H1 (cell line): ENCODE data around the gene CASK. TPM values are rescaled to one million over a fixed set of nuclear protein-coding genes. Genes with fewer than 3 reads are reported as not detected.

ENCODE experiments used
- BRCA1 ChIP-seq: IDR thresholded peaks from 2 replicates; pipeline ENCODE4 v1.6.1; 2012; ENCODE audit warnings: low read depth, low read length, improper control_type of control experiment
- GABPA ChIP-seq: IDR thresholded peaks from 2 replicates; pipeline ENCODE4 v1.6.1; 2011; ENCODE audit warnings: mild to moderate bottlenecking, low read length, moderate library complexity, borderline replicate concordance; ENCODE audit not compliant: insufficient read depth
- NANOG ChIP-seq: IDR thresholded peaks from 2 replicates; pipeline ENCODE4 v1.6.1; 2011; ENCODE audit warnings: low read length, low read depth, mild to moderate bottlenecking, inconsistent platforms; ENCODE audit not compliant: insufficient read depth, poor library complexity, severe bottlenecking
- NRF1 ChIP-seq: IDR thresholded peaks from 2 replicates; pipeline ENCODE4 v1.6.1; 2011; ENCODE audit warnings: mild to moderate bottlenecking, low read depth, low read length, improper control_type of control experiment
- SIN3A ChIP-seq, 2 experiments: IDR thresholded peaks in 1 of 2; conservative IDR thresholded peaks in 1 of 2; 2 replicates each; pipeline ENCODE4 v1.6.1; 2011 to 2012; ENCODE audit warnings: low read length in 2 of 2, improper control_type of control experiment in 1 of 2, low read depth in 1 of 2, mild to moderate bottlenecking in 1 of 2
- TBP ChIP-seq: IDR thresholded peaks from 2 replicates; pipeline ENCODE4 v1.6.1; 2011; ENCODE audit warnings: low read depth, low read length, improper control_type of control experiment
- polyA plus RNA-seq, 7 experiments: library from polyadenylated mRNA; depleted of rRNA in 3 of 7; stranded (reverse) in 5 of 7; unstranded in 2 of 7; fragments of >200 nt in 5 of 7; fragments of 200-250 nt in 2 of 7; gene quantifications; 1 replicate in 5 of 7; 2 replicates in 1 of 7; 4 replicates in 1 of 7; pipeline versions ENCODE4 v1.2.1 to v1.2.3, GENCODE V29; 2011 to 2013; ENCODE audit warnings: missing spikeins in 2 of 7, mixed read lengths in 2 of 7
- total RNA-seq: library from RNA; stranded (reverse); fragmentation: NEBNext Ultra II Directional; extraction: Animal tissue kit (Norgen Biotek cat#: 25700); gene quantifications from 2 replicates; pipeline ENCODE4 v1.2.1, GENCODE V29; 2021

Gene CASK
- total and polyA plus RNA-seq, 2 of the 8 experiments (the other 6 are each of a cell fraction or from before 2014, with no cell fraction given): 21.6 to 55.1 TPM

DNA sequence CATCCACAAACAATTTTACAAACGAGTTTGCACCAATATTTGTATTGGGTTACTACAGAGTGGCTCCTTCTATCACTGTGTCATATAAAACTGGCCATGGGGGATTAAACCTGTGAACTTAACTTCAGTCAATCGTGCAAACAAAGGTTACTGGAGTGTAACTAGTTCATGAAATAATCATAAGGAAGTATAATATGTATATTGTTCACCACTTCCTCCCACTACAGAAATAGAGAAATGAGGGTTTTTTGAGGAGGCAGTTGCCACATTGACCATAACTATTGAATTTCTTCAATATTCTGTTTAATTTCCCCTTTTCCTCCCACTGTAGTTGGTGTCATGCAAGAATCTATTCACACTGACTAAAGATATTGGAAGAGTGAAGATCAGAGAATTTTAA, 199.5 kb downstream of the CASK start, which contains the start of gene GPR82 (continued):
- no peak for TF ChIP-seq SIN3A (conservative IDR thresholded peaks at IDR 0.05 in 1 of 2, IDR thresholded peaks at IDR 0.05 in 1 of 2; ENCODE audit: low read depth in 1 of 2, low read length in 2 of 2)
- no peak for TF ChIP-seq NANOG
- TF ChIP-seq BRCA1: no peak
- no peak for TF ChIP-seq TBP
- no peak for TF ChIP-seq GABPA
- TF ChIP-seq NRF1: no peak
